Tibial artery (tissue), 4 donors: ENCODE measurements around the gene RPA3.

ENCODE experiments used
- DNase-seq, 2 donors: peaks; one replicate each; pipeline ENCODE4 v3.0.0-alpha.2; 2019
- H3K27ac ChIP-seq, 2 donors: fragments of 200-600 bp; sonication (generic) in 1 of 2; 1 replicate in 1 of 2; 2 replicates in 1 of 2; pipeline ENCODE4 v1.5.1; 2018 to 2019; ENCODE audit warnings: mild to moderate bottlenecking in 1 of 2
- H3K27me3 ChIP-seq, 2 donors: fragments of 200-600 bp; sonication (generic) in 1 of 2; one replicate each; pipeline versions ENCODE4 v1.5.1 to v1.6.0; 2016 to 2019
- H3K36me3 ChIP-seq, 3 donors: fragments of 200-600 bp; sonication (generic) in 2 of 3; one replicate each; pipeline ENCODE4 v1.5.1; 2016 to 2019; ENCODE audit warnings: mild to moderate bottlenecking in 2 of 3
- H3K4me1 ChIP-seq, 4 donors: fragments of 200-600 bp; sonication (generic) in 2 of 4; 1 replicate in 3 of 4; 2 replicates in 1 of 4; pipeline ENCODE4 v1.5.1; 2016 to 2019
- H3K4me3 ChIP-seq, 2 donors: fragments of 200-600 bp; sonication (generic) in 1 of 2; 1 replicate in 1 of 2; 2 replicates in 1 of 2; pipeline ENCODE4 v1.5.1; 2018 to 2019; ENCODE audit warnings: mild to moderate bottlenecking in 2 of 2
- H3K9me3 ChIP-seq, 3 donors: fragments of 200-600 bp; sonication (generic) in 1 of 3; one replicate each; pipeline ENCODE4 v1.5.1; 2016 to 2019
- intact Hi-C: fragments of 100-400 bp; cut with DNase I; formaldehyde crosslinking; loops from one replicate; pipeline ENCODE4 v1.15.0; 2023; ENCODE audit warnings: low total_unique reads
- TF ChIP-seq, protein P1 (sequence below), 2 experiments: fragments of 200-600 bp in 1 of 2; fragments of 450-650 bp in 1 of 2; IDR thresholded peaks; one replicate each; pipeline ENCODE4 v1.5.1; 2017 to 2019; ENCODE audit warnings: antibody characterized with exemption in 2 of 2, mild to moderate bottlenecking in 1 of 2, moderate library complexity in 1 of 2

RPA3 gene

DNA sequence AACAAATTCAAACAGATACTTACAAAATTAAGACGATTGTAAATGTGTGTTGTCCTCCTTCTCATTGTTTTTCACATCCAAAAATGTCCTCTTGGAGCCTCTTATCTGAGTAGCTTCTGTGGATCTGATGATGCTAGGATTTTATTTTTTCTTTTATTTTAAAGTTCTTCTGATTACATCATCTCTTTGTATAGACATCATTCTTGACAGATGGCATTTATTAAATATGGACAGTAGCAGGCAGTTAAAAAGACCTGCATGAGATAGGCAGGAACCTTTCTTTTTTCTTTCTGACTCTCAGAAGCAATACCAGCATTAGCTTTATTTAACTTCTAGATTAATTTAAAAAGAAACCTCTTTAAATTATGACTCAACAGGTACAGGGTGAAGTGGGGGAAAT is at the start of gene RPA3:
TSS of gene RPA3 (minus strand) at position 116 of the 400 bp plus-strand sequence. CDS start 78,189 bp downstream, outside the sequence.
- intact Hi-C loops = no loop called here
- TF ChIP-seq, protein P1, sequence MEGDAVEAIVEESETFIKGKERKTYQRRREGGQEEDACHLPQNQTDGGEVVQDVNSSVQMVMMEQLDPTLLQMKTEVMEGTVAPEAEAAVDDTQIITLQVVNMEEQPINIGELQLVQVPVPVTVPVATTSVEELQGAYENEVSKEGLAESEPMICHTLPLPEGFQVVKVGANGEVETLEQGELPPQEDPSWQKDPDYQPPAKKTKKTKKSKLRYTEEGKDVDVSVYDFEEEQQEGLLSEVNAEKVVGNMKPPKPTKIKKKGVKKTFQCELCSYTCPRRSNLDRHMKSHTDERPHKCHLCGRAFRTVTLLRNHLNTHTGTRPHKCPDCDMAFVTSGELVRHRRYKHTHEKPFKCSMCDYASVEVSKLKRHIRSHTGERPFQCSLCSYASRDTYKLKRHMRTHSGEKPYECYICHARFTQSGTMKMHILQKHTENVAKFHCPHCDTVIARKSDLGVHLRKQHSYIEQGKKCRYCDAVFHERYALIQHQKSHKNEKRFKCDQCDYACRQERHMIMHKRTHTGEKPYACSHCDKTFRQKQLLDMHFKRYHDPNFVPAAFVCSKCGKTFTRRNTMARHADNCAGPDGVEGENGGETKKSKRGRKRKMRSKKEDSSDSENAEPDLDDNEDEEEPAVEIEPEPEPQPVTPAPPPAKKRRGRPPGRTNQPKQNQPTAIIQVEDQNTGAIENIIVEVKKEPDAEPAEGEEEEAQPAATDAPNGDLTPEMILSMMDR (IDR thresholded peaks at IDR 0.05) = no peak
- Histone ChIP-seq H3K27ac (no peak within 1 kb of the TSS), H3K27me3 (no peaks in the 10 kb centered on the region), H3K36me3 (no peaks in the 10 kb centered on the region), H3K4me3 (no peak within 1 kb of the TSS), H3K9me3 (no peaks in the 10 kb centered on the region), H3K4me1 (peaks cover 0 to 3% (median 0%) of the 10 kb centered on the region in 4 donors)
- no peak for DNase-seq

DNA sequence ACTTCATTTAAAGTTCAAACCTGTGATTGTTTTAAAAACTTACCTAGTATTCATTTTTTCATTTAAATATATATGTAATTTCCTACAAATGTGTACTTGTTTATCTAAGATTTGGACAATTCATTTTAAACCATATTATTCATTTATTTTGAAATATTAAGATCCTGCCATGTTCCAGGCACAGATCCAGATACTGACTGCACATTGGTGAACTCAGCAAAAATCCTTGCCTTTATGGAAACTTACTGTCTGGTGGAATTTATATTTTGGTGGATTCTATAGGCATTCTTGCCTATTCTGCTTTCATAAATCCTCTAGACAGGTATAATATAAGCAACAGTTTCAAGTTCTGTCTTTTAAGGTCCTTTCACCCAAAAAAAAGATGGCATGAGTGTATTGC is 48.3 kb upstream of the RPA3 start:
- no peak for DNase-seq

GRCh38 chr7:7765422-7765821 is 47.0 kb upstream of the RPA3 start:
- H3K27me3 ChIP-seq = no peaks in the 10 kb centered on the region
- H3K27ac ChIP-seq = no peak overlapping the region
- no peaks in the 10 kb centered on the region for H3K36me3 ChIP-seq
- intact Hi-C loops = loop anchor here (10.0 kb wide), 1 partner anchor 449 kb away; no protein-coding TSS in a partner anchor
- TF ChIP-seq, protein P1 (IDR thresholded peaks at IDR 0.05) = no peak
- no peaks in the 10 kb centered on the region for H3K9me3 ChIP-seq
- no peak overlapping the region for H3K4me3 ChIP-seq
- H3K4me1 ChIP-seq = peaks cover 0 to 16% (median 6%) of the 10 kb centered on the region in 4 donors
- DNase-seq = no peak

More for the DNA sequence above, 48.3 kb upstream of the RPA3 start:
- intact Hi-C loops = loop anchor here (10.0 kb wide), 1 partner anchor 448 kb away; no protein-coding TSS in a partner anchor
- Histone ChIP-seq H3K4me1 (peaks cover 0 to 13% (median 5%) of the 10 kb centered on the region in 4 donors), H3K27me3 (no peaks in the 10 kb centered on the region), H3K9me3 (no peaks in the 10 kb centered on the region), H3K27ac (no peak overlapping the region), H3K36me3 (no peaks in the 10 kb centered on the region), H3K4me3 (no peak overlapping the region)
- TF ChIP-seq, protein P1 (IDR thresholded peaks at IDR 0.05) = no peak

GRCh38 chr7:7764520-7765396 is 46.4 kb upstream of the RPA3 start:
- intact Hi-C loops = loop anchor here (10.0 kb wide), 1 partner anchor 450 kb away; no protein-coding TSS in a partner anchor
- Histone ChIP-seq H3K9me3 (no peaks in the 10 kb centered on the region), H3K4me3 (no peak overlapping the region), H3K27me3 (no peaks in the 10 kb centered on the region), H3K4me1 (peaks cover 0 to 16% (median 6%) of the 10 kb centered on the region in 4 donors), H3K36me3 (no peaks in the 10 kb centered on the region), H3K27ac (no peak overlapping the region)
- DNase-seq = no peak
- TF ChIP-seq, protein P1 (IDR thresholded peaks at IDR 0.05) = no peak

GRCh38 chr7:7761974-7762779 is 43.8 kb upstream of the RPA3 start:
- peak overlapping the region; percentile 42 to 46 for H3K4me3 ChIP-seq
- no peaks in the 10 kb centered on the region for H3K36me3 ChIP-seq
- H3K27me3 ChIP-seq = no peaks in the 10 kb centered on the region
- DNase-seq = no peak
- peak overlapping the region; percentile 23 to 61 for H3K27ac ChIP-seq
- H3K4me1 ChIP-seq = peaks cover 0 to 16% (median 6%) of the 10 kb centered on the region in 4 donors
- no peaks in the 10 kb centered on the region for H3K9me3 ChIP-seq
- TF ChIP-seq, protein P1 (IDR thresholded peaks at IDR 0.05) = no peak
- intact Hi-C loops = loop anchor here (10.0 kb wide), 1 partner anchor 453 kb away; no protein-coding TSS in a partner anchor
